ENCODE data around the gene KNDC1. TPM values are rescaled to one million over a fixed set of nuclear protein-coding genes. Genes with fewer than 3 reads are reported as not detected.
"Not testable (repeated sequence)": the region's sequence is repeated elsewhere in the genome, so short reads cannot be mapped to it uniquely, and the experiment has no call there.

KNDC1 gene
- total RNA-seq, 3 donors from 2014 or later = 0.98 to 2.3 TPM; not detected in 1

- Histone ChIP-seq H3K4me3 (peak overlapping the region; percentile 76 to 98 (median 79)), H3K27ac (peak overlapping the region; percentile 92 to 96), H3K27me3 (no peaks in the 10 kb centered on the region), H3K9me3 (no peaks in the 10 kb centered on the region), H3K4me1 (peaks cover 14 to 15% of the 10 kb centered on the region in 2 donors), H3K36me3 (no peaks in the 10 kb centered on the region)
- intact Hi-C loops (cut with DNase I; ENCODE audit: low total_unique reads) = no loop called here
- peak in 2 of 3 donors; percentile 32 to 49 for TF ChIP-seq POLR2AphosphoS5 (IDR thresholded peaks at IDR 0.05)
- no peak for TF ChIP-seq POLR2A (IDR thresholded peaks at IDR 0.05)
- DNase-seq (ENCODE audit: low spot score in 2 of 2) = peak; percentile 80 to 87
Measured at GRCh38 chr10:133261726-133262325, 101.8 kb downstream of the KNDC1 start.

DNA sequence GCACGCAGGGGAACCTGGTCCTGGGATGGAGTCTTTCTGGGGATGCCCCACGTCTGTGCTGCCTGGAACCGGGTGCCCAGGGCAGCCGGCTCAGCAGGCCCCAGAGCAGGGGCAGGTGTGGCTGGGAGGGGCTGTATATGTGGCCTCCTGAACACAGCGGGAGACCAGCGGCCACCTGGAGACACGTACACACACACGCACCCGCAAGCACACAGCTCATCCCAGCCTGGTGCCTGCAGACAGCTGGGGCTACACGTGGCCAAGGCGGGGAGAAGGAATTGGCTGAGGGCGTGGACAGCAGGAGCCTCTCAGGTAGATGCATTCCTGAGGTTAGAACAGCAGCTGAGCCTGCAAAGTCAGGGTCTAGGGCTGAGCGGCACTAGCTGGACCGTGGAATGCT lies 102.7 kb downstream of the KNDC1 start:
- intact Hi-C loops (cut with DNase I; ENCODE audit: low total_unique reads) = no loop called here
- H3K4me1 ChIP-seq = peaks cover 11 to 14% of the 10 kb centered on the region in 2 donors
- no peaks in the 10 kb centered on the region for H3K9me3 ChIP-seq
- no peaks in the 10 kb centered on the region for H3K27me3 ChIP-seq
- TF ChIP-seq, protein P1, sequence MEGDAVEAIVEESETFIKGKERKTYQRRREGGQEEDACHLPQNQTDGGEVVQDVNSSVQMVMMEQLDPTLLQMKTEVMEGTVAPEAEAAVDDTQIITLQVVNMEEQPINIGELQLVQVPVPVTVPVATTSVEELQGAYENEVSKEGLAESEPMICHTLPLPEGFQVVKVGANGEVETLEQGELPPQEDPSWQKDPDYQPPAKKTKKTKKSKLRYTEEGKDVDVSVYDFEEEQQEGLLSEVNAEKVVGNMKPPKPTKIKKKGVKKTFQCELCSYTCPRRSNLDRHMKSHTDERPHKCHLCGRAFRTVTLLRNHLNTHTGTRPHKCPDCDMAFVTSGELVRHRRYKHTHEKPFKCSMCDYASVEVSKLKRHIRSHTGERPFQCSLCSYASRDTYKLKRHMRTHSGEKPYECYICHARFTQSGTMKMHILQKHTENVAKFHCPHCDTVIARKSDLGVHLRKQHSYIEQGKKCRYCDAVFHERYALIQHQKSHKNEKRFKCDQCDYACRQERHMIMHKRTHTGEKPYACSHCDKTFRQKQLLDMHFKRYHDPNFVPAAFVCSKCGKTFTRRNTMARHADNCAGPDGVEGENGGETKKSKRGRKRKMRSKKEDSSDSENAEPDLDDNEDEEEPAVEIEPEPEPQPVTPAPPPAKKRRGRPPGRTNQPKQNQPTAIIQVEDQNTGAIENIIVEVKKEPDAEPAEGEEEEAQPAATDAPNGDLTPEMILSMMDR (IDR thresholded peaks at IDR 0.05) = no peak
- no peak for TF ChIP-seq POLR2A (IDR thresholded peaks at IDR 0.05)
- TF ChIP-seq POLR2AphosphoS5 (IDR thresholded peaks at IDR 0.05) = no peak
- H3K36me3 ChIP-seq = no peaks in the 10 kb centered on the region
- no peak overlapping the region for H3K4me3 ChIP-seq
- no peak for DNase-seq (ENCODE audit: low spot score in 2 of 2)
- H3K27ac ChIP-seq = peak overlapping the region in 1 of 2 donors; percentile 17

- no peak for TF ChIP-seq POLR2A (IDR thresholded peaks at IDR 0.05)
- no peak for TF ChIP-seq POLR2AphosphoS5 (IDR thresholded peaks at IDR 0.05)
- TF ChIP-seq, protein P1 (IDR thresholded peaks at IDR 0.05) = no peak
- H3K4me1 ChIP-seq = peaks cover 2 to 4% of the 10 kb centered on the region in 2 donors
- intact Hi-C loops (cut with DNase I; ENCODE audit: low total_unique reads) = no loop called here
- no peak for DNase-seq (ENCODE audit: low spot score in 2 of 2)
- H3K4me3 ChIP-seq = no peak overlapping the region
- no peaks in the 10 kb centered on the region for H3K36me3 ChIP-seq
- H3K27ac ChIP-seq = no peak overlapping the region
- H3K9me3 ChIP-seq = no peaks in the 10 kb centered on the region
- H3K27me3 ChIP-seq = no peaks in the 10 kb centered on the region
Measured at GRCh38 chr10:133263674-133264073, 103.7 kb downstream of the KNDC1 start.

DNA sequence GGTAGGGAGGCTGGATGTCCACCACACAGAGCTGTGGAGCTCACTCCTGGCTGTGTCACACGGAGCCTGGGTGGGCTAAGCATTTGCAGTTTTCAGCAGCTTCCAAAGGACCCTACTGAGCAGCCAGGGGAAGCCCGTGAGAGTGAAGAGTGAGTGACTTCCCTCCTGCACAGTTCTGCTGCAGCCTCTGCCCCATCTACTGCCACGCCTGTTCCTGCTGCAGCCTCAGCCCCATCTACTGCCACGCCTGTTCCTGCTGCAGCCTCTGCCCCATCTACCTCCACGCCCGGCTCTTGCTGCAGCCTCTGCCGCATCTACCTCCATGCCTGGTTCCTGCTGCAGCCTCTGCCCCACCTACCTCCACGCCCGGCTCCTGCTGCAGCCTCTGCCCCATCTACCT lies 104.4 kb downstream of the KNDC1 start:
- no peak for DNase-seq (ENCODE audit: low spot score in 2 of 2)
- Histone ChIP-seq H3K4me1 (no peaks in the 10 kb centered on the region), H3K36me3 (no peaks in the 10 kb centered on the region), H3K4me3 (no peak overlapping the region), H3K9me3 (no peaks in the 10 kb centered on the region), H3K27ac (no peak overlapping the region), H3K27me3 (no peaks in the 10 kb centered on the region)
- TF ChIP-seq, protein P1 (IDR thresholded peaks at IDR 0.05) = no peak
- TF ChIP-seq POLR2AphosphoS5 (IDR thresholded peaks at IDR 0.05) (no peak), POLR2A (IDR thresholded peaks at IDR 0.05) (no peak)
- intact Hi-C loops (cut with DNase I; ENCODE audit: low total_unique reads) = no loop called here

DNA sequence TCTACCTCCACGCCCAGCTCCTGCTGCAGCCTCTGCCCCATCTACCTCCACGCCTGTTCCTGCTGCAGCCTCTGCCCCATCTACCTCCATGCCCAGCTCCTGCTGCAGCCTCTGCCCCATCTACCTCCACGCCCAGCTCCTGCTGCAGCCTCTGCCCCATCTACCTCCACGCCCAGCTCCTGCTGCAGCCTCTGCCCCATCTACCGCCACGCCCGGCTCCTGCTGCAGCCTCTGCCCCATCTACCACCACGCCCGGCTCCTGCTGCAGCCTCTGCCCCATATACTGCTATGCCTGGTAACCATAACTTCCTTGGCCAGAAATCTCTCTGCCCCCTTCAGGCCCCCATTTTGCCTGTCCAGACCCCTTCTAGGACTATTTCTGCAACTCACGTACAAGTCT lies 105.0 kb downstream of the KNDC1 start:
- H3K36me3 ChIP-seq; H3K4me3 ChIP-seq; H3K27ac ChIP-seq; H3K27me3 ChIP-seq; intact Hi-C loops (cut with DNase I; ENCODE audit: low total_unique reads); H3K4me1 ChIP-seq; H3K9me3 ChIP-seq; DNase-seq (ENCODE audit: low spot score in 2 of 2): not testable (repeated sequence)

- TF ChIP-seq, protein P1 (IDR thresholded peaks at IDR 0.05) = no peak
- no peak for TF ChIP-seq POLR2A (IDR thresholded peaks at IDR 0.05)
- DNase-seq (ENCODE audit: low spot score in 2 of 2) = no peak
- Histone ChIP-seq H3K27me3 (no peaks in the 10 kb centered on the region), H3K27ac (no peak overlapping the region), H3K4me1 (no peaks in the 10 kb centered on the region), H3K36me3 (no peaks in the 10 kb centered on the region), H3K9me3 (no peaks in the 10 kb centered on the region), H3K4me3 (no peak overlapping the region)
- intact Hi-C loops (cut with DNase I; ENCODE audit: low total_unique reads) = no loop called here
Measured at GRCh38 chr10:133266056-133266795, 106.2 kb downstream of the KNDC1 start.
